Activated CD8-positive, alpha-beta T cell treated with anti-CD3 and anti-CD28 coated beads, Interleukin-2, amount 10 ng/mL, durations not matched to agents 7 days and 5 days (primary cell): ENCODE measurements around the gene ZFP3. TPM values are rescaled to one million over a fixed set of nuclear protein-coding genes. Genes with fewer than 3 reads are reported as not detected.
"Not testable (repeated sequence)": the region's sequence is repeated elsewhere in the genome, so short reads cannot be mapped to it uniquely, and the experiment has no call there.

Experiments
- ATAC-seq: fragments of 150-1000 bp; cut with Tn5 transposase; one replicate; pipeline ENCODE4 v1.10.0; 2021; ENCODE audit warnings: moderate library complexity
- CTCF ChIA-PET: fragments of 350-600 bp; sonication (Branson Sonifier 250); formaldehyde crosslinking; loops from one replicate; lab custom pipeline; 2021; ENCODE audit warnings: antibody characterized with exemption; lab: Charles Lee
- POLR2A ChIA-PET: fragments of 350-600 bp; sonication (Branson Sonifier 250); formaldehyde crosslinking; loops from one replicate; lab custom pipeline; 2021; ENCODE audit warnings: antibody characterized with exemption; lab: Charles Lee
- DNase-seq: peaks from one replicate; pipeline ENCODE4 v3.0.0-alpha.2; 2020
- H3K27ac Mint-ChIP-seq: one replicate; pipeline ENCODE4 v1.8.0; 2021; ENCODE audit warnings: mild to moderate bottlenecking, mixed read lengths
- H3K27me3 Mint-ChIP-seq: one replicate; pipeline ENCODE4 v1.8.0; 2021; ENCODE audit warnings: low read depth, mixed read lengths
- H3K36me3 Mint-ChIP-seq: one replicate; pipeline ENCODE4 v1.8.0; 2021; ENCODE audit warnings: low read depth, mixed read lengths
- H3K4me1 Mint-ChIP-seq: one replicate; pipeline ENCODE4 v1.8.0; 2021; ENCODE audit warnings: low read depth, mixed read lengths
- H3K4me3 Mint-ChIP-seq: one replicate; pipeline ENCODE4 v1.8.0; 2021; ENCODE audit warnings: mild to moderate bottlenecking, mixed read lengths
- H3K9me3 Mint-ChIP-seq: one replicate; pipeline ENCODE4 v1.8.0; 2022; ENCODE audit warnings: mixed read lengths; ENCODE audit not compliant: insufficient read depth
- total RNA-seq, 2 experiments: library from RNA; stranded (reverse); gene quantifications; one replicate each; pipeline ENCODE4 v1.2.3, GENCODE V29; 2021

Gene ZFP3
- total RNA-seq, 2 experiments from 2014 or later = 3.3 to 3.5 TPM

GRCh38 chr17:5044630-5045029, 33.6 kb upstream of the ZFP3 start:
- ChIA-PET CTCF (interaction anchor here (2.5 kb wide), 1 partner anchor 18 kb away, joined by 9 read pairs; no protein-coding TSS in a partner anchor), POLR2A (no interaction called here)
- no peak overlapping the region for H3K4me3 Mint-ChIP-seq
- peaks cover 35% of the 10 kb centered on the region for H3K36me3 Mint-ChIP-seq
- no peaks in the 10 kb centered on the region for H3K27me3 Mint-ChIP-seq
- H3K4me1 Mint-ChIP-seq = peaks cover 67% of the 10 kb centered on the region
- ATAC-seq (no peak), DNase-seq (no peak)
- H3K27ac Mint-ChIP-seq = no peak overlapping the region
- no peaks in the 10 kb centered on the region for H3K9me3 Mint-ChIP-seq

- ChIA-PET POLR2A (interaction anchor here (0.6 to 0.7 kb wide), 2 partner anchors 29 to 159 kb away, joined by 3 to 4 read pairs; no protein-coding TSS in a partner anchor), CTCF (interaction anchor here (0.6 to 2.5 kb wide), 4 partner anchors 15 to 58 kb away, joined by 3 to 9 read pairs (median 3); partner anchors contain the start of gene CAMTA2)
- H3K4me1 Mint-ChIP-seq = peaks cover 71% of the 10 kb centered on the region
- ATAC-seq = no peak
- H3K4me3 Mint-ChIP-seq = peak overlapping the region; percentile 20
- H3K27me3 Mint-ChIP-seq = no peaks in the 10 kb centered on the region
- DNase-seq = no peak
- H3K27ac Mint-ChIP-seq = peak overlapping the region; percentile 63
- peaks cover 41% of the 10 kb centered on the region for H3K36me3 Mint-ChIP-seq
- no peaks in the 10 kb centered on the region for H3K9me3 Mint-ChIP-seq
Observed at GRCh38 chr17:5045496-5045895, 32.8 kb upstream of the ZFP3 start.

GRCh38 chr17:5047446-5047845, 30.8 kb upstream of the ZFP3 start:
- H3K36me3 Mint-ChIP-seq = peaks cover 36% of the 10 kb centered on the region
- no peaks in the 10 kb centered on the region for H3K9me3 Mint-ChIP-seq
- DNase-seq (no peak), ATAC-seq (no peak)
- H3K4me3 Mint-ChIP-seq = no peak overlapping the region
- H3K27ac Mint-ChIP-seq = peak overlapping the region; percentile 68
- ChIA-PET CTCF (interaction anchor here (0.8 to 1.2 kb wide), 3 partner anchors 14 to 17 kb away, joined by 3 read pairs; no protein-coding TSS in a partner anchor), POLR2A (no interaction called here)
- peaks cover 63% of the 10 kb centered on the region for H3K4me1 Mint-ChIP-seq
- no peaks in the 10 kb centered on the region for H3K27me3 Mint-ChIP-seq

GRCh38 chr17:5049314-5049841, 28.9 kb upstream of the ZFP3 start:
- H3K27me3 Mint-ChIP-seq = no peaks in the 10 kb centered on the region
- ATAC-seq (peak; percentile 95), DNase-seq (peak; percentile 77)
- ChIA-PET CTCF (interaction anchor here (0.8 to 2.8 kb wide), 5 partner anchors 13 to 30 kb away, joined by 3 to 15 read pairs (median 4); partner anchors contain the start of gene SLC52A1), POLR2A (interaction anchor here (0.7 kb wide), 1 partner anchor 11 kb away, joined by 3 read pairs; no protein-coding TSS in a partner anchor)
- no peaks in the 10 kb centered on the region for H3K9me3 Mint-ChIP-seq
- peaks cover 51% of the 10 kb centered on the region for H3K4me1 Mint-ChIP-seq
- H3K36me3 Mint-ChIP-seq = peaks cover 32% of the 10 kb centered on the region
- peak overlapping the region; percentile 79 for H3K27ac Mint-ChIP-seq
- no peak overlapping the region for H3K4me3 Mint-ChIP-seq

GRCh38 chr17:5050278-5050677, 28.0 kb upstream of the ZFP3 start:
- Mint-ChIP-seq H3K4me1 (peaks cover 43% of the 10 kb centered on the region), H3K36me3 (peaks cover 33% of the 10 kb centered on the region), H3K27ac (no peak overlapping the region), H3K4me3 (no peak overlapping the region), H3K9me3 (no peaks in the 10 kb centered on the region), H3K27me3 (no peaks in the 10 kb centered on the region)
- ChIA-PET POLR2A (interaction anchor here (0.6 kb wide), 1 partner anchor 233 kb away, joined by 5 read pairs; no protein-coding TSS in a partner anchor), CTCF (interaction anchor here (1.3 to 2.8 kb wide), 5 partner anchors 12 to 71 kb away, joined by 3 to 15 read pairs (median 6); no protein-coding TSS in a partner anchor)
- ATAC-seq = no peak
- no peak for DNase-seq

GRCh38 chr17:5055543-5055942, 22.7 kb upstream of the ZFP3 start:
- Mint-ChIP-seq H3K27me3 (no peaks in the 10 kb centered on the region), H3K4me3 (no peak overlapping the region), H3K9me3 (no peaks in the 10 kb centered on the region), H3K4me1 (peaks cover under 1% of the 10 kb centered on the region), H3K27ac (no peak overlapping the region), H3K36me3 (peaks cover 13% of the 10 kb centered on the region)
- DNase-seq (no peak), ATAC-seq (no peak)
- POLR2A ChIA-PET = no interaction called here
- CTCF ChIA-PET = interaction anchor here (1.1 kb wide), 1 partner anchor 24 kb away, joined by 3 read pairs; no protein-coding TSS in a partner anchor

GRCh38 chr17:5065227-5065744, 13.0 kb upstream of the ZFP3 start:
- ChIA-PET POLR2A (no interaction called here), CTCF (no interaction called here)
- no peaks in the 10 kb centered on the region for H3K36me3 Mint-ChIP-seq
- H3K4me3 Mint-ChIP-seq = no peak overlapping the region
- DNase-seq (no peak), ATAC-seq (no peak)
- H3K9me3 Mint-ChIP-seq = no peaks in the 10 kb centered on the region
- peaks cover 4% of the 10 kb centered on the region for H3K27me3 Mint-ChIP-seq
- peaks cover 3% of the 10 kb centered on the region for H3K4me1 Mint-ChIP-seq
- no peak overlapping the region for H3K27ac Mint-ChIP-seq

GRCh38 chr17:5068236-5068635, 10.0 kb upstream of the ZFP3 start:
- H3K36me3 Mint-ChIP-seq = no peaks in the 10 kb centered on the region
- no peaks in the 10 kb centered on the region for H3K9me3 Mint-ChIP-seq
- ChIA-PET CTCF (interaction anchor here (1.4 kb wide), 1 partner anchor 37 kb away, joined by 5 read pairs; no protein-coding TSS in a partner anchor), POLR2A (no interaction called here)
- peaks cover 4% of the 10 kb centered on the region for H3K27me3 Mint-ChIP-seq
- H3K4me1 Mint-ChIP-seq = no peaks in the 10 kb centered on the region
- no peak overlapping the region for H3K4me3 Mint-ChIP-seq
- H3K27ac Mint-ChIP-seq = no peak overlapping the region
- ATAC-seq (no peak), DNase-seq (no peak)

- Mint-ChIP-seq H3K27ac (no peak overlapping the region), H3K27me3 (peaks cover 4% of the 10 kb centered on the region), H3K36me3 (no peaks in the 10 kb centered on the region), H3K4me1 (no peaks in the 10 kb centered on the region), H3K9me3 (no peaks in the 10 kb centered on the region), H3K4me3 (no peak overlapping the region)
- POLR2A ChIA-PET = no interaction called here
- DNase-seq (no peak), ATAC-seq (no peak)
- CTCF ChIA-PET = no interaction called here
Observed at GRCh38 chr17:5069724-5070123, 8.5 kb upstream of the ZFP3 start.

- H3K27ac Mint-ChIP-seq, H3K9me3 Mint-ChIP-seq, ATAC-seq, H3K4me3 Mint-ChIP-seq, POLR2A ChIA-PET, H3K27me3 Mint-ChIP-seq, CTCF ChIA-PET, DNase-seq: not testable (repeated sequence)
- peaks cover 22% of the 10 kb centered on the region for H3K4me1 Mint-ChIP-seq
- peaks cover 14% of the 10 kb centered on the region for H3K36me3 Mint-ChIP-seq
Observed at GRCh38 chr17:5075472-5075871, 2.8 kb upstream of the ZFP3 start.

- H3K4me1 Mint-ChIP-seq = peaks cover 22% of the 10 kb centered on the region
- H3K27ac Mint-ChIP-seq, H3K27me3 Mint-ChIP-seq, DNase-seq, H3K9me3 Mint-ChIP-seq, ATAC-seq: not testable (repeated sequence)
- H3K4me3 Mint-ChIP-seq = peak overlapping the region; percentile 76
- ChIA-PET CTCF (interaction anchor here (0.7 kb wide), 1 partner anchor 156 kb away, joined by 3 read pairs; no protein-coding TSS in a partner anchor), POLR2A (interaction anchor here (0.8 kb wide), 1 partner anchor 952 kb away, joined by 3 read pairs; no protein-coding TSS in a partner anchor)
- H3K36me3 Mint-ChIP-seq = peaks cover 22% of the 10 kb centered on the region
Observed at GRCh38 chr17:5077275-5077674, 992 bp upstream of the ZFP3 start.

- Mint-ChIP-seq H3K9me3 (peaks cover 10% of the 10 kb centered on the region), H3K36me3 (peaks cover 23% of the 10 kb centered on the region), H3K27me3 (no peaks in the 10 kb centered on the region), H3K27ac (peak overlapping the region; percentile 84), H3K4me3 (peak overlapping the region; percentile 76), H3K4me1 (peaks cover 22% of the 10 kb centered on the region)
- ChIA-PET POLR2A (interaction anchor here (0.8 to 1.1 kb wide), 2 partner anchors 169 to 953 kb away, joined by 3 to 5 read pairs; no protein-coding TSS in a partner anchor), CTCF (no interaction called here)
- ATAC-seq = no peak
- no peak for DNase-seq
Observed at GRCh38 chr17:5077781-5078105, 524 bp upstream of the ZFP3 start.
